Measurements from ENCODE around the gene CBX8. TPM values are rescaled to one million over a fixed set of nuclear protein-coding genes. Genes with fewer than 3 reads are reported as not detected.

CBX8 gene
- total and polyA plus RNA-seq, 2 donors (not counting 3 experiments of a cell fraction or from before 2014, with no cell fraction given) = 0.69 to 3.1 TPM

GRCh38 chr17:79760197-79760906 is 36.5 kb downstream of the CBX8 start:
- H3K27me3 ChIP-seq (ENCODE audit: control insufficient read depth in 2 of 2, insufficient read depth in 2 of 2, low read length in 2 of 2) = peaks cover 0 to 2% of the 10 kb centered on the region in 2 experiments
- dilution Hi-C loops (cut with MboI; ENCODE audit: extremely low pct_ligation_motif_present, low sequenced_read_pairs) (no loop called here), intact Hi-C loops (cut with micrococcal nuclease) (no loop called here)
- BruUV-seq (replicated peaks) = no TSS peak
- ChIA-PET CTCF (interaction anchor here (0.8 to 0.9 kb wide), 2 partner anchors 11 to 16 kb away, joined by 3 read pairs; no protein-coding TSS in a partner anchor), POLR2A (interaction anchor here (0.6 kb wide), 1 partner anchor 12 kb away, joined by 3 read pairs; no protein-coding TSS in a partner anchor)
- no peak overlapping the region for H3K9ac ChIP-seq (replicated peaks; ENCODE audit: extremely low read depth, insufficient read depth, low read length)
- no peak overlapping the region for H2AFZ ChIP-seq (ENCODE audit: low read depth, low read length)
- no peaks in the 10 kb centered on the region for H4K20me1 ChIP-seq (replicated peaks; ENCODE audit: control insufficient read depth, extremely low read depth, insufficient read depth, low read length)
- no peaks in the 10 kb centered on the region for H3K79me2 ChIP-seq (ENCODE audit: control insufficient read depth, insufficient read depth, low read length)
- H3K9me1 ChIP-seq (replicated peaks; ENCODE audit: control insufficient read depth, extremely low read depth, insufficient read depth, low read length) = no peaks in the 10 kb centered on the region
- H3K36me3 ChIP-seq (ENCODE audit: control insufficient read depth in 2 of 2, extremely low read depth in 1 of 2, insufficient read depth in 2 of 2, low read length in 2 of 2) = no peaks in the 10 kb centered on the region
- H3K4me2 ChIP-seq (ENCODE audit: insufficient read depth, low read length) = no peak overlapping the region
- DNase-seq (ENCODE audit: low read depth, low spot score) (no peak), FAIRE-seq (no peak)
- H3K4me3 ChIP-seq (replicated peaks in 1 of 3; ENCODE audit: insufficient read depth in 1 of 3, low read depth in 1 of 3, low read length in 3 of 3) = no peak overlapping the region
- no peaks in the 10 kb centered on the region for H3K4me1 ChIP-seq (ENCODE audit: control insufficient read depth, extremely low read depth, insufficient read depth, low read length)
- TF ChIP-seq POLR2A (IDR thresholded peaks at IDR 0.05; ENCODE audit: low read depth, low read length) = no peak
- TF ChIP-seq GATA2 (IDR thresholded peaks at IDR 0.05; ENCODE audit: insufficient read depth, insufficient read length, low read depth, low read length) = no peak
- no peak for TF ChIP-seq MAX (IDR thresholded peaks at IDR 0.05; ENCODE audit: insufficient read depth, insufficient read length)
- TF ChIP-seq FOS (IDR thresholded peaks at IDR 0.05; ENCODE audit: borderline replicate concordance, insufficient read depth, low read length) = no peak
- TF ChIP-seq JUN (IDR thresholded peaks at IDR 0.05; ENCODE audit: borderline replicate concordance, insufficient read depth, insufficient read length, low read depth) = no peak
- no peak for TF ChIP-seq MYC (IDR thresholded peaks at IDR 0.05; ENCODE audit: low read depth, low read length)
- TF ChIP-seq EZH2 (IDR thresholded peaks at IDR 0.05; ENCODE audit: borderline replicate concordance, low read depth, low read length, severe bottlenecking) = no peak
- H3K9me3 ChIP-seq (replicated peaks; ENCODE audit: control insufficient read depth, insufficient read depth, low read length) = no peaks in the 10 kb centered on the region
- no peak overlapping the region for H3K27ac ChIP-seq (ENCODE audit: insufficient read depth, low read depth, low read length)

- CTCF ChIA-PET = interaction anchor here (0.8 to 2.9 kb wide), 2 partner anchors 12 to 87 kb away, joined by 3 to 11 read pairs; no protein-coding TSS in a partner anchor
- FAIRE-seq = no peak
- H3K4me3 ChIP-seq (replicated peaks in 1 of 3; ENCODE audit: insufficient read depth in 1 of 3, low read depth in 1 of 3, low read length in 3 of 3) = no peak overlapping the region
- intact Hi-C loops (cut with micrococcal nuclease) = no loop called here
- BruUV-seq (replicated peaks) = no TSS peak
- no peaks in the 10 kb centered on the region for H3K9me1 ChIP-seq (replicated peaks; ENCODE audit: control insufficient read depth, extremely low read depth, insufficient read depth, low read length)
- H3K4me2 ChIP-seq (ENCODE audit: insufficient read depth, low read length) = no peak overlapping the region
- H3K9me3 ChIP-seq (replicated peaks; ENCODE audit: control insufficient read depth, insufficient read depth, low read length) = no peaks in the 10 kb centered on the region
- dilution Hi-C loops (cut with MboI; ENCODE audit: extremely low pct_ligation_motif_present, low sequenced_read_pairs) = no loop called here
- H3K27me3 ChIP-seq (ENCODE audit: control insufficient read depth in 2 of 2, insufficient read depth in 2 of 2, low read length in 2 of 2) = peaks cover 0 to 2% of the 10 kb centered on the region in 2 experiments
- H3K27ac ChIP-seq (ENCODE audit: insufficient read depth, low read depth, low read length) = no peak overlapping the region
- H3K79me2 ChIP-seq (ENCODE audit: control insufficient read depth, insufficient read depth, low read length) = no peaks in the 10 kb centered on the region
- H3K36me3 ChIP-seq (ENCODE audit: control insufficient read depth in 2 of 2, extremely low read depth in 1 of 2, insufficient read depth in 2 of 2, low read length in 2 of 2) = no peaks in the 10 kb centered on the region
- POLR2A ChIA-PET = no interaction called here
- H3K4me1 ChIP-seq (ENCODE audit: control insufficient read depth, extremely low read depth, insufficient read depth, low read length) = no peaks in the 10 kb centered on the region
- no peak overlapping the region for H2AFZ ChIP-seq (ENCODE audit: low read depth, low read length)
- no peak for TF ChIP-seq CTCF (IDR thresholded peaks at IDR 0.05; ENCODE audit: extremely low read depth in 1 of 2, insufficient read depth in 1 of 2, low read depth in 1 of 2, low read length in 2 of 2)
- no peak for TF ChIP-seq POLR2AphosphoS5 (IDR thresholded peaks at IDR 0.05; ENCODE audit: insufficient read depth, low read depth, low read length)
- TF ChIP-seq EZH2 (IDR thresholded peaks at IDR 0.05; ENCODE audit: borderline replicate concordance, low read depth, low read length, severe bottlenecking) = no peak
- TF ChIP-seq JUN (IDR thresholded peaks at IDR 0.05; ENCODE audit: borderline replicate concordance, insufficient read depth, insufficient read length, low read depth) = no peak
- TF ChIP-seq FOS (IDR thresholded peaks at IDR 0.05; ENCODE audit: borderline replicate concordance, insufficient read depth, low read length) = no peak
- no peak for TF ChIP-seq POLR2A (IDR thresholded peaks at IDR 0.05; ENCODE audit: low read depth, low read length)
- no peak for TF ChIP-seq GATA2 (IDR thresholded peaks at IDR 0.05; ENCODE audit: insufficient read depth, insufficient read length, low read depth, low read length)
- no peak for TF ChIP-seq MYC (IDR thresholded peaks at IDR 0.05; ENCODE audit: low read depth, low read length)
- no peak for TF ChIP-seq MAX (IDR thresholded peaks at IDR 0.05; ENCODE audit: insufficient read depth, insufficient read length)
- H4K20me1 ChIP-seq (replicated peaks; ENCODE audit: control insufficient read depth, extremely low read depth, insufficient read depth, low read length) = no peaks in the 10 kb centered on the region
- H3K9ac ChIP-seq (replicated peaks; ENCODE audit: extremely low read depth, insufficient read depth, low read length) = no peak overlapping the region
- no peak for DNase-seq (ENCODE audit: low read depth, low spot score)
These were observed 38.6 kb downstream of the CBX8 start for GRCh38 chr17:79758271-79758670.
